HepG2 (cell line): ENCODE measurements around the gene AGPAT2. TPM values are rescaled to one million over a fixed set of nuclear protein-coding genes. Genes with fewer than 3 reads are reported as not detected.

ENCODE experiments used
- ATAC-seq: fragments of 200-7000 bp; cut with Tn5 transposase; 3 replicates; pipeline ENCODE4 v1.9.1; 2020; ENCODE audit warnings: mild to moderate bottlenecking, moderate library complexity
- BruUV-seq: library from RNA; stranded (reverse); fragments of 400-500 nt; replicated peaks from 2 replicates; lab custom pipeline; 2021; lab: Mats Ljungman, UMichigan
- CTCF ChIA-PET: fragments of 300-600 bp; formaldehyde crosslinking; extraction: SDS; loops from one replicate; lab custom pipeline; 2021; ENCODE audit warnings: low total read pairs, inconsistent platforms, low intra/inter-chr PET ratio; lab: Yijun Ruan, JAX
- POLR2A ChIA-PET: fragments of 350-600 bp; sonication (Branson Sonifier 250); formaldehyde crosslinking; loops from one replicate; lab custom pipeline; 2020; ENCODE audit warnings: antibody characterized with exemption, inconsistent platforms; lab: Yijun Ruan, JAX
- DNase-seq: peaks from one replicate; pipeline ENCODE4 v3.0.0-alpha.2; 2015; ENCODE audit warnings: low spot score
- FAIRE-seq: peaks from 3 replicates; lab custom pipeline; 2011; peaks lifted over from hg19 to GRCh38; lab: Jason Lieb, UNC
- H2AFZ ChIP-seq: one replicate; pipeline ENCODE4 v1.6.1; 2011; ENCODE audit warnings: low read length, inconsistent platforms
- H3K27ac ChIP-seq: fragments of 300-600 bp; 3 replicates; pipeline ENCODE4 v1.8.0; 2011; ENCODE audit warnings: mixed run types, mild to moderate bottlenecking, mixed read lengths, low read length, inconsistent platforms; ENCODE audit not compliant: insufficient read depth; ENCODE audit errors: extremely low read length
- H3K27me3 ChIP-seq, 2 experiments: fragments of 200-600 bp in 1 of 2; 2 replicates in 1 of 2; 3 replicates in 1 of 2; pipeline versions ENCODE4 v1.6.0 to v1.8.0; 2011; ENCODE audit warnings: low read length in 2 of 2, mild to moderate bottlenecking in 2 of 2, moderate library complexity in 2 of 2, inconsistent platforms in 1 of 2; ENCODE audit not compliant: insufficient read depth in 2 of 2, control insufficient read depth in 1 of 2
- H3K36me3 ChIP-seq, 2 experiments: fragments of 200-600 bp in 1 of 2; replicated peaks in 1 of 2; 2 replicates in 1 of 2; 3 replicates in 1 of 2; pipeline versions ENCODE4 v1.5.1 to v1.8.0; 2011; ENCODE audit warnings: low read length in 2 of 2, inconsistent platforms in 1 of 2; ENCODE audit not compliant: insufficient read depth in 2 of 2, control insufficient read depth in 1 of 2
- H3K4me1 ChIP-seq: 2 replicates; pipeline ENCODE4 v1.5.1; 2012; ENCODE audit warnings: low read length, inconsistent platforms; ENCODE audit not compliant: insufficient read depth
- H3K4me2 ChIP-seq: 2 replicates; pipeline ENCODE4 v1.6.0; 2011; ENCODE audit warnings: low read depth, low read length, inconsistent platforms
- H3K4me3 ChIP-seq, 3 experiments: fragments of 200-600 bp in 1 of 3; sonication (generic), shearing (Covaris generic) in 1 of 3; replicated peaks in 1 of 3; 2 replicates each; pipeline ENCODE4 v1.5.1; 2011 to 2016; ENCODE audit warnings: low read length in 3 of 3, inconsistent platforms in 2 of 3, low read depth in 2 of 3, mild to moderate bottlenecking in 2 of 3, control low read depth in 1 of 3, mixed read lengths in 1 of 3; ENCODE audit not compliant: insufficient read depth in 1 of 3
- H3K79me2 ChIP-seq: one replicate; pipeline ENCODE4 v1.6.1; 2011; ENCODE audit warnings: low read length, inconsistent platforms; ENCODE audit not compliant: insufficient read depth
- H3K9ac ChIP-seq: 2 replicates; pipeline ENCODE4 v1.6.0; 2011; ENCODE audit warnings: mild to moderate bottlenecking, low read depth, low read length, inconsistent platforms; ENCODE audit not compliant: insufficient read depth
- H3K9me3 ChIP-seq: 2 replicates; pipeline ENCODE4 v1.5.1; 2012; ENCODE audit warnings: mild to moderate bottlenecking, low read length
- H4K20me1 ChIP-seq: 2 replicates; pipeline ENCODE4 v1.6.0; 2011; ENCODE audit warnings: inconsistent platforms, mild to moderate bottlenecking, low read length, moderate library complexity; ENCODE audit not compliant: insufficient read depth
- BCL6 ChIP-seq: IDR thresholded peaks from 2 replicates; pipeline ENCODE4 v1.6.1; 2016; ENCODE audit warnings: missing genetic modification reagents, missing compliant biosample characterization
- CENPT ChIP-seq: sonication (generic); formaldehyde crosslinking; IDR thresholded peaks from 2 replicates; pipeline ENCODE4 v1.8.0; 2022; ENCODE audit warnings: low read depth, mild to moderate bottlenecking, moderate library complexity, missing genetic modification reagents
- DMAP1 ChIP-seq: IDR thresholded peaks from 2 replicates; pipeline ENCODE4 v1.6.1; 2016
- FOXA3 ChIP-seq: IDR thresholded peaks from 2 replicates; pipeline ENCODE4 v1.6.1; 2016; ENCODE audit warnings: missing genetic modification reagents, missing compliant biosample characterization
- KAT2B ChIP-seq: fragments of 150-350 bp; IDR thresholded peaks from 2 replicates; pipeline ENCODE4 v1.6.1; 2014; ENCODE audit warnings: low read depth, low read length, borderline replicate concordance
- KDM4B ChIP-seq: sonication (generic); formaldehyde crosslinking; IDR thresholded peaks from 2 replicates; pipeline ENCODE4 v1.4.0; 2020; ENCODE audit warnings: missing genetic modification reagents
- SNAPC4 ChIP-seq: sonication (generic); formaldehyde crosslinking; IDR thresholded peaks from 2 replicates; pipeline ENCODE4 v1.4.0; 2020; ENCODE audit warnings: mild to moderate bottlenecking, missing genetic modification reagents
- TAF15 ChIP-seq: fragments of 200-400 bp; formaldehyde crosslinking; IDR thresholded peaks from one replicate; pipeline ENCODE4 v1.6.1; 2018; ENCODE audit warnings: mild to moderate bottlenecking, low read depth, low read length; ENCODE audit not compliant: poor library complexity, severe bottlenecking
- TBX2 ChIP-seq: sonication (generic); formaldehyde crosslinking; IDR thresholded peaks from 2 replicates; pipeline ENCODE4 v1.5.0; 2020; ENCODE audit warnings: missing genetic modification reagents, mild to moderate bottlenecking, borderline replicate concordance
- ZSCAN31 ChIP-seq: sonication (generic); formaldehyde crosslinking; IDR thresholded peaks from 2 replicates; pipeline ENCODE4 v1.5.0; 2020; ENCODE audit warnings: low read depth, mild to moderate bottlenecking, missing genetic modification reagents
- WGBS: methylation state at CpG from one replicate; pipeline ENCODE4 v1.1.6; 2017; ENCODE audit warnings: low lambda C conversion rate; 5-methylcytosine and 5-hydroxymethylcytosine counted together
- in situ Hi-C: cut with HindIII; loops from 2 replicates; pipeline ENCODE4 v1.10.0; 2017; ENCODE audit warnings: low pct_unique_long_range_greater_than_20kb; ENCODE audit not compliant: extremely low pct_ligation_motif_present
- intact Hi-C: fragments of 100-400 bp; cut with micrococcal nuclease; formaldehyde crosslinking; loops from one replicate; pipeline ENCODE4 v1.10.0; 2022; ENCODE audit not compliant: unreplicated experiment
- polyA plus RNA-seq, 8 experiments: library from polyadenylated mRNA; depleted of rRNA in 3 of 8; stranded (reverse) in 7 of 8; unstranded in 1 of 8; fragments of >200 nt; fragmentation: Illumina TruSeq in 4 of 8; extraction: Trizol in 4 of 8; gene quantifications; 2 replicates each; pipeline versions ENCODE4 v1.2.1 to v1.2.3, GENCODE V29; 2011 to 2016; ENCODE audit warnings: low read depth in 4 of 8, missing spikeins in 1 of 8, mixed read lengths in 1 of 8; ENCODE audit not compliant: insufficient read depth in 1 of 8
- total RNA-seq, 5 experiments: library from RNA; depleted of rRNA; stranded (reverse); fragments of >200 nt; fragmentation: Illumina TruSeq; extraction: Trizol; gene quantifications; 2 replicates each; pipeline ENCODE4 v1.2.3, GENCODE V29; 2016; ENCODE audit warnings: low read depth in 1 of 5

Gene AGPAT2
- total and polyA plus RNA-seq, 2 of the 13 experiments (the other 11 are each of a cell fraction or from before 2014, with no cell fraction given) = 3.9 to 25.8 TPM

GRCh38 chr9:136662326-136662655 lies 25.0 kb downstream of the AGPAT2 start:
- intact Hi-C loops (no loop called here), in situ Hi-C loops (no loop called here)
- POLR2A ChIA-PET = no interaction called here
- Histone ChIP-seq H3K27ac (no peak overlapping the region), H3K4me3 (peak overlapping the region in 1 of 3 experiments; percentile 26; a peak in 1 of 6 replicates), H3K9me3 (no peaks in the 10 kb centered on the region), H2AFZ (no peak overlapping the region), H3K36me3 (no peaks in the 10 kb centered on the region), H3K9ac (no peak overlapping the region), H4K20me1 (no peaks in the 10 kb centered on the region), H3K79me2 (no peaks in the 10 kb centered on the region), H3K4me2 (no peak overlapping the region), H3K27me3 (peaks cover 35 to 90% of the 10 kb centered on the region in 2 experiments), H3K4me1 (peaks cover 23% of the 10 kb centered on the region)
- TF ChIP-seq ZSCAN31 (CRISPR knock-in tag) (no peak), FOXA3 (CRISPR knock-in tag) (no peak), TBX2 (CRISPR knock-in tag) (no peak), TAF15 (no peak)
- FAIRE-seq (no peak), DNase-seq (no peak), ATAC-seq (no peak)
- CTCF ChIA-PET = no interaction called here
- WGBS = no CpG with 5 or more reads among the region's 10 CpGs
- BruUV-seq = no TSS peak

- no peaks in the 10 kb centered on the region for H3K79me2 ChIP-seq
- POLR2A ChIA-PET = no interaction called here
- H3K9me3 ChIP-seq = no peaks in the 10 kb centered on the region
- TF ChIP-seq CENPT (CRISPR knock-in tag) (no peak), KAT2B (no peak), BCL6 (CRISPR knock-in tag) (no peak), DMAP1 (CRISPR knock-in tag) (no peak), SNAPC4 (no peak), KDM4B (CRISPR knock-in tag) (no peak)
- CTCF ChIA-PET = no interaction called here
- H3K9ac ChIP-seq = no peak overlapping the region
- in situ Hi-C loops (no loop called here), intact Hi-C loops (no loop called here)
- no peaks in the 10 kb centered on the region for H3K36me3 ChIP-seq
- peaks cover 39 to 90% of the 10 kb centered on the region in 2 experiments for H3K27me3 ChIP-seq
- WGBS = no CpG with 5 or more reads among the region's 22 CpGs
- no peak overlapping the region for H3K4me3 ChIP-seq
- ATAC-seq (no peak), FAIRE-seq (no peak), DNase-seq (no peak)
- H2AFZ ChIP-seq = no peak overlapping the region
- H3K27ac ChIP-seq = no peak overlapping the region
- no TSS peak for BruUV-seq
- H4K20me1 ChIP-seq = no peaks in the 10 kb centered on the region
- peaks cover 23% of the 10 kb centered on the region for H3K4me1 ChIP-seq
- H3K4me2 ChIP-seq = no peak overlapping the region
Measured at GRCh38 chr9:136661641-136662325, 25.5 kb downstream of the AGPAT2 start.
